Prostate gland (tissue), 2 donors: ENCODE results near the gene MINK1. TPM values are rescaled to one million over a fixed set of nuclear protein-coding genes. Genes with fewer than 3 reads are reported as not detected.

Experiments
- DNase-seq: peaks from one replicate; pipeline ENCODE4 v3.0.0-alpha.2; 2019; ENCODE audit warnings: low spot score
- H3K27ac ChIP-seq, 2 donors: fragments of 200-600 bp; sonication (generic); 2 replicates each; pipeline ENCODE4 v1.5.1; 2017 to 2019
- H3K27me3 ChIP-seq: fragments of 200-600 bp; sonication (generic); replicated peaks from 2 replicates; pipeline ENCODE4 v1.5.1; 2019; ENCODE audit not compliant: insufficient read depth
- H3K36me3 ChIP-seq, 2 donors: fragments of 200-600 bp; sonication (generic); 1 replicate in 1 of 2; 2 replicates in 1 of 2; pipeline versions ENCODE4 v1.5.1 to v1.8.1; 2017 to 2019
- H3K4me1 ChIP-seq: fragments of 200-600 bp; sonication (generic); replicated peaks from 2 replicates; pipeline ENCODE4 v1.5.1; 2019
- H3K4me3 ChIP-seq, 2 donors: fragments of 200-600 bp; sonication (generic); 2 replicates each; pipeline ENCODE4 v1.5.1; 2017 to 2019
- H3K9me3 ChIP-seq: fragments of 200-600 bp; sonication (generic); 2 replicates; pipeline ENCODE4 v1.5.1; 2017
- POLR2A ChIP-seq: fragments of 450-650 bp; IDR thresholded peaks from one replicate; pipeline ENCODE4 v1.6.1; 2016; ENCODE audit warnings: antibody characterized with exemption, mild to moderate bottlenecking
- POLR2AphosphoS5 ChIP-seq: sonication (generic); formaldehyde crosslinking; IDR thresholded peaks from one replicate; pipeline ENCODE4 v1.6.1; 2017; ENCODE audit warnings: antibody characterized with exemption
- WGBS: methylation state at CpG from one replicate; pipeline ENCODE4 v1.1.5; 2018; 5-methylcytosine and 5-hydroxymethylcytosine counted together
- intact Hi-C: fragments of 100-400 bp; cut with DNase I; formaldehyde crosslinking; loops from one replicate; pipeline ENCODE4 v1.14.2; 2022
- total RNA-seq, 2 donors: library from RNA; depleted of rRNA; stranded (reverse); fragments of >200 nt; gene quantifications; one replicate each; pipeline ENCODE4 v1.1.0, GENCODE V29; 2016
- TF ChIP-seq, protein P1 (sequence below), 4 experiments: fragments of 200-600 bp in 2 of 4; fragments of 450-650 bp in 2 of 4; sonication (generic) in 2 of 4; IDR thresholded peaks; 1 replicate in 3 of 4; 2 replicates in 1 of 4; pipeline ENCODE4 v1.5.1; 2016 to 2019; ENCODE audit warnings: antibody characterized with exemption in 4 of 4, mild to moderate bottlenecking in 2 of 4, moderate library complexity in 2 of 4

The MINK1 gene
- total RNA-seq, result 100 to 1,000 TPM in 1 of 2 donors, 10 to 100 TPM in 1; 53.0 to 136 TPM

DNA sequence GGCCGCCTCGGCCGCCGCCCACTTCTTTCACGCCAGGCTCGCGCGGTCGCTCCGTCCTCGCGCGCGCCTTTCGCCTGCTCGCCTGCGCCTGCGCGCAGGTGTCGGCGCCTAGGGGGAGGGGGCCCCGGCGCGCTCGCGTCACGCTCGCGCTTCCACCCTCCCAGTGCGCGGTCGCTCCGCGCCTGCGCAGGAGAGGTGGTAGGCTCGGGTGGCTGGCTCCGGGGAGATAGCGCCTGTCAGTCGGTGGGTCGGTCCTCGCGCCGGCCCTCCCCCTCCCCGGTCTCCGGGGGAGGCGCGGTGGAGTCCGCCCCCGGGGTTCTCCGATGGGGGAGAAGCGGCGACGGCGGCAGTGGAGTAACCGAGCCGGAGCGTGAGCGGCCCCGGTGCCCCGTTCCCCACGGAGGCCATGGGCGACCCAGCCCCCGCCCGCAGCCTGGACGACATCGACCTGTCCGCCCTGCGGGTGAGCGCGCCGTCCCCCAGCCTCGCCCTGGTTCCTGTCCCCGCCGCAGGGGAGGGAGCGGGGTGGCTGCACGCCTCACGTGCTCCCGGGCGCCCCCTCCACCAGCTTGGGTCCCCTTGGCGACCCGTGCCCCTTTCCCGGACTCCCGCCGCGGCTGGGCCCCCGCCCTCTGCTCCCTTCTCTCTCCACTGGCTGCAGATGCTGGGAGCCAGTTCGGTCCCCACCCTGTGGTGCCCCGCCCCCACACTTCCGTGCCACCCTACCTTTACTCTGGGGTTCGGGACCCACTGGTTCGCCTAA, at the start of gene MINK1:
Gene MINK1, plus strand, starts transcription at position 163 of the 763 bp plus-strand sequence. Its CDS starts 244 bp downstream, at position 407.
- peak; percentile 97 for TF ChIP-seq POLR2A
- peak; percentile 71 for TF ChIP-seq POLR2AphosphoS5
- TF ChIP-seq, protein P1, sequence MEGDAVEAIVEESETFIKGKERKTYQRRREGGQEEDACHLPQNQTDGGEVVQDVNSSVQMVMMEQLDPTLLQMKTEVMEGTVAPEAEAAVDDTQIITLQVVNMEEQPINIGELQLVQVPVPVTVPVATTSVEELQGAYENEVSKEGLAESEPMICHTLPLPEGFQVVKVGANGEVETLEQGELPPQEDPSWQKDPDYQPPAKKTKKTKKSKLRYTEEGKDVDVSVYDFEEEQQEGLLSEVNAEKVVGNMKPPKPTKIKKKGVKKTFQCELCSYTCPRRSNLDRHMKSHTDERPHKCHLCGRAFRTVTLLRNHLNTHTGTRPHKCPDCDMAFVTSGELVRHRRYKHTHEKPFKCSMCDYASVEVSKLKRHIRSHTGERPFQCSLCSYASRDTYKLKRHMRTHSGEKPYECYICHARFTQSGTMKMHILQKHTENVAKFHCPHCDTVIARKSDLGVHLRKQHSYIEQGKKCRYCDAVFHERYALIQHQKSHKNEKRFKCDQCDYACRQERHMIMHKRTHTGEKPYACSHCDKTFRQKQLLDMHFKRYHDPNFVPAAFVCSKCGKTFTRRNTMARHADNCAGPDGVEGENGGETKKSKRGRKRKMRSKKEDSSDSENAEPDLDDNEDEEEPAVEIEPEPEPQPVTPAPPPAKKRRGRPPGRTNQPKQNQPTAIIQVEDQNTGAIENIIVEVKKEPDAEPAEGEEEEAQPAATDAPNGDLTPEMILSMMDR (IDR thresholded peaks at IDR 0.05), result peak in 1 of 4 experiments; percentile 8
- peak; percentile 89 for DNase-seq
- no peaks in the 10 kb centered on the region for H3K4me1 ChIP-seq
- no peaks in the 10 kb centered on the region for H3K27me3 ChIP-seq
- peak within 1 kb of the TSS; percentile 83 to 90 for H3K27ac ChIP-seq
- no peaks in the 10 kb centered on the region for H3K9me3 ChIP-seq
- H3K4me3 ChIP-seq, result peak within 1 kb of the TSS; percentile 82 to 95
- H3K36me3 ChIP-seq, result no peaks in the 10 kb centered on the region
- intact Hi-C loops, result no loop called here
- under 1% methylated on average over 62 of the region's 91 CpGs for WGBS

DNA sequence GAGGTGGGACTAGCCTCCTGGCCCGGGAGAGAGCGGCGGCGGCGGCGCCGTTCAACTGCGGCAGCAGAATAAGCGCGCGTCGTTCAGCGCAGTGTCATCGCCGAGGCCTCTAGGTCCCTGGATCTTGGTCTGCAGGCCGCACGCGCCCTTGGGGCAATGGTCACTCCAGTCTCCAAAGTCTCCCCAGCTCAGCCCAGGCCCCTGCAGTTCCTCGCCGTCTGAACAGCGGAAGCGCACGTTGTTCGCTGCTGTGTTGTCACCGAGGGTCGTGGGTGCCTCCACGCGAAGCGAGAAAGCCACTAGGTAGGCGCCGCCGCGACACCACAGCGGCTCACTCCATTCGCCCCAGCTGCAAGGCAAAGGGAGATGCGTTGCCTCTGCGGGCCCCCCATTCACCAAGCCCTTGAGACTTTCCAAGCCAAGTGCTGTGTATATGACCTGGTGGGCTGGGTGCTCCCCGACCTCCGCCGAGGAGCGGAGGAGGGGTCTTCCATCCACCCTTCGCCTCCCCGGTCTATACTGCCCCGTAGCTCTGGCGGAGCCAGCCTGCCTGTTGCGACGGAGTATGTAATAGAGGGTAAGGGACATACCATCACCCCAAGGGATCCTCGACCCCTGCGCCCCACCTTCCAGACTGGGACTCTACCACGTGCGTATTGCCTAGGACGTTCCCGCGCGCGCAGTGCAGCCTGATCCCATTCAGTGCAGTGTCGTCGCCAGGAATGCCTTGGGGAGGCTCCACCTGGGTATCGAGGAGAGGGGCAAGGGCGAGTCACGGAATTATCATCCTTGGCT, 47.6 kb upstream of the MINK1 start:
- peaks cover 4% of the 10 kb centered on the region for H3K4me1 ChIP-seq
- no peaks in the 10 kb centered on the region for H3K9me3 ChIP-seq
- WGBS, result 13% methylated on average over 59 of the region's 61 CpGs
- no peak for TF ChIP-seq POLR2AphosphoS5
- peak overlapping the region; percentile 1 to 3 for H3K4me3 ChIP-seq
- H3K27me3 ChIP-seq, result peaks cover 1% of the 10 kb centered on the region
- H3K36me3 ChIP-seq, result no peaks in the 10 kb centered on the region
- intact Hi-C loops, result loop anchor here (5.0 kb wide), 2 partner anchors 53 to 102 kb away; partner anchors contain the start of gene MED11
- no peak for DNase-seq
- H3K27ac ChIP-seq, result no peak overlapping the region

DNA sequence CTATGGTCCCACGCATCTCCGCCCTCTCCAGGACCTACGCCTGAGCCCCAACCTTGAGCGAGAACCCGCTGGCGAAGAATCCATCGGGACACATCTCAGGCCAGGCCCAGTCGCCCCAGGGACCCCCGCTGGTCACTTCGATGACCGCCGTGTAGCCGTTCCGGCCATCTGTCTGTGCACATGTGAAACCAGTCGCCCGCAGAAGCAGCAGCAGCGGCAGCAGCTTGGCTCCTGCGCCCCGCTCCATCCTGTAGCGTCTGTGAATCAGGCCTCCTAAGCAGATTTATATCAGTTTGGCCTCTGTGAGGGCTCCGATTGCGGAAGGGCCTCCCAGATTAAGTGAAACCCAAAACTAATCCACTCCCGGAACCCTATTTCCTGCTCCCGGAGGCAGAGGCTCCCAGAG, 47.0 kb upstream of the MINK1 start, which contains the start of gene VMO1:
Gene VMO1, minus strand, starts transcription at position 259 of the 406 bp plus-strand sequence. Its CDS starts 12 bp downstream, at position 247.
- DNase-seq, result no peak
- Histone ChIP-seq H3K36me3 (no peaks in the 10 kb centered on the region), H3K4me3 (peak within 1 kb of the TSS; percentile 1 to 3), H3K4me1 (peaks cover 4% of the 10 kb centered on the region), H3K27ac (no peak within 1 kb of the TSS), H3K9me3 (no peaks in the 10 kb centered on the region), H3K27me3 (peaks cover 1% of the 10 kb centered on the region)
- TF ChIP-seq, protein P1 (IDR thresholded peaks at IDR 0.05), result no peak
- peak; percentile 4 for TF ChIP-seq POLR2AphosphoS5
- TF ChIP-seq POLR2A, result no peak
- WGBS, result 8% methylated on average over 22 of the region's 24 CpGs
- intact Hi-C loops, result loop anchor here (5.0 kb wide), 2 partner anchors 54 to 101 kb away; partner anchors contain the start of gene MED11

DNA sequence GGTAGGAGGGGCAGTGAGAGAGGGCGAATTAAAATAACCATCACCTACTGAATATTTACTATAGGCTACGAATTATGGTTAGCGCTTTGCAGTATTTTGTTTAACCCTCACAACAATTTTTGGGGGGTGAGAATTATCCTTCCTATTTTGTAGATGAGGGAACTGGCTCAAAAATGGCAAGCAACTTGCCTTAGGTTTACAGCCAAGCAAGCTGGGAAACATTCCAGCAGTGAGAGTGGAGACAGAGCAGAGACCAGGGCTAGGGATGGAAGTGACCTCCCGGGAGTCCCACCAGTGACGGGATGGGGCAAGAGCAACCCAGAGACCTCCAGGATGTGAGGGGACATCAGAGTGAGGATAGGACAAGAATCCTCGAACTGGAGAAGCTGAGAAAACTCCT, 46.6 kb upstream of the MINK1 start:
- Histone ChIP-seq H3K27me3 (peaks cover 1% of the 10 kb centered on the region), H3K9me3 (no peaks in the 10 kb centered on the region), H3K4me3 (peak overlapping the region in 1 of 2 donors; percentile 3), H3K36me3 (no peaks in the 10 kb centered on the region), H3K27ac (no peak overlapping the region), H3K4me1 (peaks cover 4% of the 10 kb centered on the region)
- intact Hi-C loops, result loop anchor here (5.0 kb wide), 2 partner anchors 54 to 101 kb away; partner anchors contain the start of gene MED11
- WGBS, result 23% methylated on average over 6 of the region's 6 CpGs
- no peak for DNase-seq
- TF ChIP-seq POLR2A (no peak), POLR2AphosphoS5 (peak; percentile 2)
- TF ChIP-seq, protein P1 (IDR thresholded peaks at IDR 0.05), result no peak
